ENCODE measurements around the gene KLK8. TPM values are rescaled to one million over a fixed set of nuclear protein-coding genes. Genes with fewer than 3 reads are reported as not detected.

The KLK8 gene
- total RNA-seq, 1 experiment from 2014 or later, result 2.7 TPM

GRCh38 chr19:51002542-51003311, 1.3 kb upstream of the KLK8 start:
- H3T11ph ChIP-seq (ENCODE audit: low read length), result no peak overlapping the region
- Mint-ChIP-seq H3K36me3 (ENCODE audit: insufficient read depth in 1 of 3, low read depth in 3 of 3) (no peaks in the 10 kb centered on the region), H3K4me3 (peak overlapping the region; percentile 14 to 59; a peak in 4 of 5 replicates), H3K27me3 (ENCODE audit: low read depth) (peaks cover 42% of the 10 kb centered on the region), H3K4me1 (peaks cover 22 to 31% of the 10 kb centered on the region in 2 experiments), H3K27ac (peak overlapping the region in 2 of 3 experiments; percentile 57 to 88; a peak in 3 of 7 replicates), H3K9me3 (no peaks in the 10 kb centered on the region; a peak in 1 of 5 replicates)
- H3K9ac ChIP-seq (ENCODE audit: extremely low read depth, insufficient read length, low read length), result peak overlapping the region; percentile 46
- DNase-seq, result peak; percentile 100
- H4K8ac ChIP-seq (replicated peaks; ENCODE audit: insufficient read length, low read depth, low read length), result no peak overlapping the region
- no peaks in the 10 kb centered on the region for H3K9me3 ChIP-seq (ENCODE audit: control insufficient read depth, low read depth, low read length)
- H2AFZ ChIP-seq (ENCODE audit: low read length), result no peak overlapping the region
- TF ChIP-seq CTCF (conservative IDR thresholded peaks at IDR 0.05), result no peak
- no peak overlapping the region for H2BK15ac ChIP-seq (ENCODE audit: low read depth, low read length)
- 0 out of 2 replicates have a peak, but pooled peaks cover 4% of the 10 kb centered on the region for H3K4me1 ChIP-seq (ENCODE audit: insufficient read depth, low read length)
- no peak overlapping the region for H2AK5ac ChIP-seq (ENCODE audit: insufficient read length, low read length)
- no peaks in the 10 kb centered on the region for H3K79me1 ChIP-seq (ENCODE audit: insufficient read depth, low read depth, low read length, poor library complexity, severe bottlenecking)
- H3K27me3 ChIP-seq (ENCODE audit: insufficient read depth, low read length), result no peaks in the 10 kb centered on the region
- no peak overlapping the region for H3K56ac ChIP-seq (ENCODE audit: insufficient read length, low read depth, low read length)
- no CpG with 5 or more reads among the region's 42 CpGs for WGBS (ENCODE audit: extremely low coverage, insufficient read length, low lambda C conversion rate)
- no peak overlapping the region for H3K4ac ChIP-seq (ENCODE audit: low read depth, low read length)
- no peak overlapping the region for H2BK20ac ChIP-seq (ENCODE audit: low read depth, low read length, poor library complexity, severe bottlenecking)
- H2BK5ac ChIP-seq (ENCODE audit: insufficient read length, low read length), result no peak overlapping the region
- H4K20me1 ChIP-seq (ENCODE audit: control insufficient read depth, insufficient read depth, insufficient read length), result no peaks in the 10 kb centered on the region
- H3K18ac ChIP-seq (ENCODE audit: insufficient read length, low read depth, low read length), result peak overlapping the region; percentile 51
- 0 out of 2 replicates have a peak overlapping the region, but pooled peaks have one; percentile 77 for H3K14ac ChIP-seq (ENCODE audit: insufficient read depth, low read length)
- no peaks in the 10 kb centered on the region for H3K79me2 ChIP-seq (ENCODE audit: insufficient read depth, low read length)
- H3K23ac ChIP-seq (ENCODE audit: insufficient read length, low read depth, low read length), result no peak overlapping the region
- H3K4me2 ChIP-seq (ENCODE audit: insufficient read depth, insufficient read length, low read length), result peak overlapping the region; percentile 76
- H2BK120ac ChIP-seq (ENCODE audit: low read depth, low read length, poor library complexity, severe bottlenecking), result no peak overlapping the region
- H4K91ac ChIP-seq (ENCODE audit: insufficient read length, low read depth, low read length), result peak overlapping the region; percentile 32
- H3K27ac ChIP-seq (ENCODE audit: insufficient read length, low read depth, low read length), result peak overlapping the region; percentile 14
- no peak overlapping the region for H4K5ac ChIP-seq (ENCODE audit: insufficient read length, low read depth, low read length)
- H3K23me2 ChIP-seq (ENCODE audit: insufficient read length, low read depth, low read length, poor library complexity, severe bottlenecking), result peaks cover 6% of the 10 kb centered on the region
- no peak overlapping the region for H2BK12ac ChIP-seq (ENCODE audit: insufficient read length, low read depth, low read length)
